ENCODE results near the gene PDE12. TPM values are rescaled to one million over a fixed set of nuclear protein-coding genes. Genes with fewer than 3 reads are reported as not detected.

PDE12 gene, protein sequence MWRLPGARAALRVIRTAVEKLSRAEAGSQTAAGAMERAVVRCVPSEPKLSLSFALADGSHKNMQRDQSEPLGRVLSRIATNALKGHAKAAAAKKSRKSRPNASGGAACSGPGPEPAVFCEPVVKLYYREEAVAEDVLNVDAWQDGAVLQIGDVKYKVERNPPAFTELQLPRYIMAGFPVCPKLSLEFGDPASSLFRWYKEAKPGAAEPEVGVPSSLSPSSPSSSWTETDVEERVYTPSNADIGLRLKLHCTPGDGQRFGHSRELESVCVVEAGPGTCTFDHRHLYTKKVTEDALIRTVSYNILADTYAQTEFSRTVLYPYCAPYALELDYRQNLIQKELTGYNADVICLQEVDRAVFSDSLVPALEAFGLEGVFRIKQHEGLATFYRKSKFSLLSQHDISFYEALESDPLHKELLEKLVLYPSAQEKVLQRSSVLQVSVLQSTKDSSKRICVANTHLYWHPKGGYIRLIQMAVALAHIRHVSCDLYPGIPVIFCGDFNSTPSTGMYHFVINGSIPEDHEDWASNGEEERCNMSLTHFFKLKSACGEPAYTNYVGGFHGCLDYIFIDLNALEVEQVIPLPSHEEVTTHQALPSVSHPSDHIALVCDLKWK
- 14.0 TPM in 2 replicates for total RNA-seq (2014; rRNA removed; shearing (Covaris generic))
- polyA plus RNA-seq (2014; cell fraction: nucleus; rRNA removed) = 5.7 and 9.4 TPM in 2 replicates

DNA sequence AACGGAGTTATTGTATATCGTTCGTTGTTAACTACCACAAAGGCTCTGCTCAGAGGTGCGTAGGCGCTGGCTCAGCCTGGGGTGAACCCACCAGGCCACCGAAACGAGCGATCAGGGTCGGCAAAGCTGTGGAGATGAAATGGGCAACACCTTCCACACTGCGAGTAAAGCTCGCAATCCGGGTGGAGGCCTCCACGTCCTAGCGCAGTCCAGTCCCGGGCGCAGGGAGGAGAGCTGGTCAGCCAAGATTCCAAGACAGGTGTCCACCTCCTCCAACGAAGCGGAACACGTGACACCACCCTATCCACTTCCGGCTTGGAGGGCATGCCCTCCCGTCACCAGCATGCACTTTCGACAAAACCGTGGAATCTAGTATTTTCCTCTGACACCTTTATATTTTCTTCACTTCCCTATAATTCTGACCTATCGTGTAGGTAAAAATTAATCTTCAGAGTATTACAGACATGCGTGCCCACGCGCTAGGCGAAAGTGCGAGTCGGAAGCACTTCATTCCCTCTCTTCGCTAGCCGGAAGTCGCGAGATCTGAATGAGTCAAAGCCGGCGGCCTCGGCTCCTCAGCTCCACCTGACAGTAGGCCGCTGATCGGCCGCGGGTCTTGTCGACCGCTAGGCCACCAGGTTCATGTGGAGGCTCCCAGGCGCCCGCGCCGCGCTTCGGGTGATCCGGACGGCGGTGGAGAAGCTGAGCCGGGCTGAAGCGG, at the start of gene PDE12:
PDE12 (plus strand) TSS at position 537 of the 721 bp plus-strand sequence; CDS start at position 643, 106 bp downstream.
- DNase-seq (ENCODE audit: extremely low read depth, low read depth) = peak; percentile 78

DNA sequence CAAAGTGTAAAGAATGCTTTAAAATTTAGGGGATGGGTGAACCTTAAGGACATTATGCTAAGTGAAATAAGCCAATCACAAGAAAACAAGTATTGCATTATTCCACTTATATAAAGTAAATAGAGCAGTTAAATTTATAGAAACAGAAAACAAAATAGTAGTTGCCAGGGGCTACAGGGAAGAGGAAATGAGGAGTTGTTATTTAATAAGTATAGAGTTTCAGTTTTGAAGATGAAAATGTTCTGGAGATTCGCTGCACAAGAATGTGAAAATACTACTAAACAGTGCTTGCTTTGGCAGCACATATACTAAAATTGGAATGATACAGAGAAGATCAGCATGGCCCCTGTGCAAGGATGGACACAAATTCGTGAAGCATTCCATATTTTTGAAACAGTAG, 43.9 kb upstream of the PDE12 start:
- no peak for DNase-seq (ENCODE audit: extremely low read depth, low read depth)

DNA sequence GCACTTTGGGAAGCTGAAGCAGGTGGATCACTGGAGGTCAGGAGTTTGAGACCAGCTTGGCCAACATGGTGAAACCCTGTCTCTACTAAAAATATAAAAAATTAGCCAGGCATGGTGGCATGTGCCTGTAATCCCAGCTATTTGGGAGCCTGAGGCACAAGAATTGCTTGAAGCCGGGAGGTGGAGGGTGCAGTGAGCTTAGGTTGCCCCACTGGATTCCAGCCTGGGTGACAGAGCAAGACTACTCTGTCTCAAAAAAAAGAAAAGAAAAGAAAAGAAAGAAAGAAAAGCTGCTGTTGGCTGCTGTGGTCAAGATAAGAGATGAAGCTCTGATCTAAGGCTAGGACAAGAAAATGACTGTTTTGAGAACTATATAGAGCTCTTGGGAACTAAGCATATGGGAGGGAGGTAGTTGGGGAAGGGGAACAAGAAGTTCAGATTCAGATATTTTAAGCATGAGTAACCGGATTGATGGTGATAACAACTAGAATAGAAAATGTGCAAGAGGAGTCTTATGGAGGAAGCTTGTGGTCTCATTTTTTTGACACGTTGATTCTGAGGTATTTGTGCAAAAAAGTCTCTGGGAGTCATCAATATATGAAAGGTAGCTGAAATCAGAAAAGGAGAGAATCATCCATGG, 37.7 kb upstream of the PDE12 start:
- no peak for DNase-seq (ENCODE audit: extremely low read depth, low read depth)

DNA sequence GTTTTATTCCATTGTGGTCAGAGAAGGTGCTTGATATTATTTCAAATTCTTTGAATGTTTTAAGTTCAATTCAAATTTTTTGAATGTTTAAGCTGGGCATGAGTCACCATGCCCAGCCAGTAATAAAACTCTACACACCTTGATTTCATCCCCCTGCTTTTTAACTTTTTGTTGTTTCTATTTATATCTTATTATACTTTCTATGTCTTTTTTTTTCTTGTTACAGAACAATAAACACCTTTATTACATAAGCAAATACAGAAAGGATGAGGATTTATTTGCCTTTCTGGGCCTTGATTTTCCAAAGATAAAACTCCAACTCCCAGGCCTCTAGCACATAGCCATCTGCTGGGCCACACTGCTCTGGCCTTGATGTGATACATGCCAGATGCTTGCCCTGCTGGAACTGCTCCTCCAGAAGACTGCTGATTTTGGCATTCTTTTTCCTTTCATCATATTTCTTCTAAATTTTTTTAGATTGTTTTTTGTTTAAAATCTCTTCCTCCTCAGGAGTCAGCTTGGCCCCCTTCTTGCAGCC, 25.9 kb upstream of the PDE12 start:
- no peak for DNase-seq (ENCODE audit: extremely low read depth, low read depth)

DNA sequence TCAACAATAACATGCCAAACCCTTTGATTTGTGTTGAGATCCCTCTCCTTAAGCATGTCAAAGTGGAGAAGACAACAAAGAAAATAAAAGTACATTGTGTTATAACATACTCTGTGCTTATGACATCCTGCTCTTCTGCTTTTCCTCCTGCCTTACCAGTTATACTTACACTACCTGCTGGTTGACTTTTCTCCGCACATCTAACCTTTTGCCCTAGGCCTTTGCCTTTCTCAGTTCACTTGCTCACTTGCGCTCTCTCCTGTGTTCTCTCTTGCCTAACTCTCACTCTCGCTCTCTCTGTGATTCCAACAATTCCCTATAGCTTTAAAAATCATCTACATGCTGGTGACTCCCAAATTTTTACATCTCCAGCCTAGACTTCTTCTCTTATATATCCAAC, 17.6 kb upstream of the PDE12 start:
- DNase-seq (ENCODE audit: extremely low read depth, low read depth) = no peak

DNA sequence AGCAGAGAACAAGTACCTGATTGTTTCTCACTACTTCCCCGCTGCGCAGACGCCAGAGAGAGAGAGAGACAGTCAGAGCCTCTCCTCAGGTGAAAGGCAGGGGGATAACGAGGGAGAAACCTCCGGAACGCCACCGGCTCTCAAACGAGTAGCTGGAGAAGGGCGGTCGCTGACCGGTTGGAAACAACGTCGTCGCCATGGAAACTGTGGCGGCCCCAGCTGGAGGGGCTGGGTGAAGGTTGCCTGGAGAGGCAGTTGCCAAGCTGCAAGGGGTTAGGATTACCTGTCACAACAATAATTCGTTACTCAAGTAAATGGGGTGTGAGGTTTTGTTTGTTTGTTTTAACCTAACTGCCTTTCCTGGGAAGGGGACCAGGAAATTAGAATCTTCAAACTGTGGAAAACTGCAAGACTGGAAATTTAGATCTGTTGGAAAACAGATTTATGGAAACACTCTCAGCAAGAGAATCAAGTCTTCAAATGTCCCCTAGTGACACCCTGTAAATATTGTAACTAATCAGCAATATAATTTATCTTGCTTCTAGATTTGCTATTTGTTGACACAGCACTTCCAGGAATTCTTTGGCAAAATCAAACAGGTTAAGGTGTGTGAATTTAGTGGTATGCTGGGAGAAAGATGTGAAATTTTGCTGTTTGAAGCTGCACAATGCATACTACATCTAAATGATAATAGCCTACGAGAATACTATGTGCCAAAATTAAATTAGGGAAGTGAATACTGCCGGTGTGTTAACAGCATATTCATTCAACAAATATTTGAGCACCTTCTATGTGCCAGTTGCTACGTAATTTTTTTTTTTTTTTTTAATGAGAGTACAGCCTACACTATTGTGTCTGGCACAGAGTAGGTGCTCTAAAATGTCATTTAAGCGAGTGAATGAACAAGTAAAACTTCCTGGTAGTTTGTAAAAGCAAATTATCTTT, 11.6 kb upstream of the PDE12 start, which contains the start of gene DNAH12:
DNAH12 (minus strand) TSS at position 164 of the 945 bp plus-strand sequence. CDS start 1,474 bp downstream, outside the sequence.
- no peak for DNase-seq (ENCODE audit: extremely low read depth, low read depth)

DNA sequence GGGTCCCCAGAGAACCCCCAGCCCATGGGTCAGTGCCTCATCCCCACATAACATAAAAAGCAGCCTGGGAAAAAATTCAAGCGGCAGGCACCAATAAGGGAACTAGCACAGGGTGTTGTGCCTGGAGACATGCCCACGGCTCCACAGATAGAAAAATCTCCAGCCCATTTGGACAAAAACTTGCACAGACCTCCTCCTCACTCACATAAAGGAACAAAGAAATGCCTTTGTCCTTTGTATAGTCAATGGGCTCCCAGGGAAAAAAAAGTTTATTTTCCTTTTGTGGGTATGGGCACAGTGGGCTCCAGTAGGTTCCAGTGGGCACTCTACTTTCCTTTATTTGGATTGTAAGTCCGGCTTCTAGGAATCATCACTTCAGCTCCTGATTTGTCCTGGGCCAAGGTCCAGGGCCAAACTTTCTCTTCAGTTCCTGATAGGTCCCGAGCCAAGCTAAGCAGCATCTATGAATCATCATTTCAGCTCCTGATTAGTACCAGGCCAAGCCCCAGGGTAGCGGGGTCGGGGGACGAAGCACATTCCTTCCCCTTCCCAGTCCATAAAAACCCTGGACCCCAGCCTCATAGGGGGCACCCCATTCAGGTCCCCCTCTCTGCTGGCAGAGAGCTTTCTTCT, 10.3 kb upstream of the PDE12 start:
- no peak for DNase-seq (ENCODE audit: extremely low read depth, low read depth)

DNA sequence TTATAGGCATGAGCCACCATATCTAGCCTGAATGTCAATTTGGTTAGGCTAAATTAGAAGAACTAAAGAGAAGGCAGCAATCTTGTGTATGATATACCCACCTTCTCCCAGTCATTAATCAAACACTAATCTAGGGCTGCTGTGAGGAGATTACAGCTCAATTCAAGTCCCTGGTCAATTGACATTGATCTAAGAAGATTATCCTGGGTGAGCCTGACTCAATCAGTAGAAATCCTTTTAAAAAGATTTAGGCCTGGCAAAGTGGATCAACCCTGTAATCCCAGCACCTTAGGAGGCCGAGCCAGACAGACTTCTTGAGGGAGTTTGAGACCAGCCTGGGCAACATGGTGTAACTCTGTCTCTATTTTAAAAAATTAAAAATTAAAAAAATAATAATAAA, 9.5 kb upstream of the PDE12 start:
- no peak for DNase-seq (ENCODE audit: extremely low read depth, low read depth)

DNA sequence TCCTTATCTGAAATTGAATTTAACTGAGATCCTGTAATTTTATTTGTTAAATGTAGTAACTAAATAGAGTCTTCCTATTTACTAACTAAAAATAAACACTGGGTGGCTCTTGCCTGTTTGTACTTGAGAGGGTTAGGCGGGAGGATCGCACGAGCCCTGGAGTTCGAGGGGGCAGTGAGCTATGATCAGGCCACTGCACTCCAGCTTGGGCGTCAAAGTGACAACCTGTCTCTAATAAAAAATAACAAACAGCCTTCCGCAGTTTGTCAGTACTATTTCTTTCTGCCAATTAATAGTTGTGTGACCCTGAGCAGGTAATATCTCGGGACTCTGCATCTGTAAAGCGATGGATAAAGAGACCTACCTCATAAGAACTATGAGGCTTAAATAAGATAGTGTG, 768 bp upstream of the PDE12 start:
- DNase-seq (ENCODE audit: extremely low read depth, low read depth) = no peak

DNA sequence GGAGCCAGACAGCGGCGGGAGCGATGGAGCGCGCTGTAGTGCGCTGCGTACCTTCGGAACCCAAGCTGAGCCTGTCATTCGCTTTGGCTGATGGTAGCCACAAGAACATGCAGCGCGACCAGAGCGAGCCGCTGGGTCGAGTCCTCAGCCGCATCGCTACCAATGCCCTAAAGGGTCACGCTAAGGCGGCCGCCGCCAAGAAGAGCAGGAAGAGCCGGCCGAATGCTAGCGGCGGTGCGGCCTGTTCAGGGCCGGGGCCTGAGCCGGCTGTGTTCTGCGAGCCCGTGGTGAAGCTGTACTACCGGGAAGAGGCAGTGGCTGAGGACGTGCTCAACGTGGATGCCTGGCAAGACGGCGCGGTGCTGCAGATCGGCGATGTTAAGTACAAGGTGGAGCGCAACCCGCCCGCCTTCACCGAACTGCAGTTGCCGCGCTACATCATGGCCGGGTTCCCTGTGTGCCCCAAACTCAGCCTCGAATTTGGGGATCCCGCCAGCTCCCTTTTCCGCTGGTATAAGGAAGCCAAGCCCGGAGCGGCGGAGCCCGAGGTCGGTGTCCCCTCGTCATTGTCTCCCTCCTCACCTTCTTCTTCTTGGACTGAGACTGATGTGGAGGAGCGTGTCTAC, 498 bp downstream of the PDE12 start:
- no peak for DNase-seq (ENCODE audit: extremely low read depth, low read depth)

DNA sequence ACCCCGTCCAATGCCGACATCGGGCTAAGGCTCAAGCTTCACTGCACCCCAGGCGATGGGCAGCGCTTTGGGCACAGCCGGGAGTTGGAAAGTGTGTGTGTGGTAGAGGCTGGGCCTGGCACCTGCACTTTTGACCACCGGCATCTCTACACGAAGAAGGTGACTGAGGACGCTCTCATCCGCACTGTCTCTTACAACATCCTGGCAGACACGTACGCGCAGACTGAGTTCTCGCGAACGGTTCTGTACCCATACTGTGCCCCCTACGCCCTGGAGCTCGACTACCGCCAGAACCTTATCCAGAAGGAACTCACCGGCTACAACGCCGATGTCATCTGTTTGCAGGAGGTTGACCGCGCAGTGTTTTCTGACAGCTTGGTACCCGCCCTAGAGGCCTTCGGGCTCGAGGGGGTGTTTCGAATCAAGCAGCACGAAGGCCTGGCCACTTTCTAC, 1.0 kb downstream of the PDE12 start:
- no peak for DNase-seq (ENCODE audit: extremely low read depth, low read depth)

DNA sequence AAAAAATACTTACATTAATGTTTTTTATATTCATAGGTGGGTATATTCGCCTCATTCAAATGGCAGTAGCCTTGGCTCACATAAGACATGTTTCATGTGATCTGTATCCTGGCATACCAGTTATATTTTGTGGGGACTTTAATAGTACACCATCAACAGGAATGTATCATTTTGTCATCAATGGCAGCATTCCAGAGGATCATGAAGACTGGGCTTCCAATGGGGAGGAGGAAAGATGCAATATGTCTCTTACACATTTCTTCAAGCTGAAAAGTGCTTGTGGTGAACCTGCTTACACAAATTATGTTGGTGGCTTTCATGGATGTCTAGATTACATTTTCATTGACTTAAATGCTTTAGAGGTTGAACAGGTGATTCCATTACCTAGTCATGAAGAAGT, 3.5 kb downstream of the PDE12 start:
- DNase-seq (ENCODE audit: extremely low read depth, low read depth) = no peak

DNA sequence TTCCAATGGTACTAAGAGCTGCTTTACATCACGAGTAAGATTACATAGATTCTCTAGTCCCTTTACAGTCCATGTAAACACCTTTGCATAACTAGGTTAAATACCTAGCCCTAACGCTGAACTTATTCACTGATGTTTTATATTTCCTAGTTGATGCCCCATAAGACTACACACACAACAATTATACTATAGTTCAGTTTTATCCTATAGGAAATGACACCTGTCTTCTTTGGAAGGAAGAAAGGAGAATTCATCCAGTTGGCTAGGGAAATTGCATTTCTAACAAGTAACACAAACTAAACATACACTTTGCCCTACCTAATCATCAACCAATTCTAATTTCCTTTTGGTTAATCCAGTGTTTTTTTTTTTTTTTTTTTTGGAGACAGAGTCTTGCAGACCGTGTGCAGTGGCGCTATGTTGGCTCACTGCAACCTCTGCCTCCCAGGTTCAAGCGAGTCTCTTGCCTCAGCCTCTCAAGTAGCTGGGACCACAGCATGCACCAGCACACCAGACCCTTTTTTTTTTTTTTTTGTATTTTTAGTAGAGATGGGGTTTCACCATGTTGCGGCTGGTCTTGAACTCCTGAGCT, 13.9 kb downstream of the PDE12 start:
- no peak for DNase-seq (ENCODE audit: extremely low read depth, low read depth)

DNA sequence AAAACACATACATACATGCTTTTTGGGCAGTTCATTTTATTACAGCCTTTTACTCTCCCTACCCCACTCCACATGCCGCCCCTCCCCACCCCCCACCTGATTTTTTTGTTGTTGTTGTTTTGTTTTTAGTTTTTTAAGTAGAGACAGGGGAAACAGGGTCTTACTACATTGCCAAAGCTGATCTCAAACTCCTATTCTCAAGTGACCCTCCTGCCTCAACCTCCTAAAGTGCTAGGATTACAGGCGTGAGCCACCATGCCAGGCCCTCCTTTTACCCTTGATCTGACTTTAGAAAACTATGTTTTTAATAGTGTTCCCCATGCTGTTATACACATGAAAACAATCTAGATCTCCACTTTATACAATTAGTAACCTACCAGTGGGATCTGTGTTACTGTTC, 14.8 kb downstream of the PDE12 start:
- DNase-seq (ENCODE audit: extremely low read depth, low read depth) = no peak

DNA sequence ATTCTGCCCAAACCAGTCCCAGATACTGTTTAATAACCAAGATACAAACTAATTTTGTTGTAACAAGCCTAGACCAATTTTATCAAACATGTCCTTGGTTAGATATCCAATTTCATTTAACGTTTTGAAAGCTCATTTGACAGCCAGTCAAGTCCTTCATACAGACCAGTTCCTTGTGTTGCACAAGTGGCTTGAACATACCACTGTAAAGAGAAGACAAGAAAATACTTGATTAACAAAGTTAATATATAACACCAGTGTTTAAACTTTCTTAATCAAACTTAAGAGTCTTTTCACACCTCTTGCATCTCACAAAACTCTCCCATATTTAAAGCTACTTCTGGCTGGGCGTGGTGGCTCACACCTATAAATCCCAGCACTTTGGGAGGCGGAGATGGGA, 16.0 kb downstream of the PDE12 start:
- no peak for DNase-seq (ENCODE audit: extremely low read depth, low read depth)

DNA sequence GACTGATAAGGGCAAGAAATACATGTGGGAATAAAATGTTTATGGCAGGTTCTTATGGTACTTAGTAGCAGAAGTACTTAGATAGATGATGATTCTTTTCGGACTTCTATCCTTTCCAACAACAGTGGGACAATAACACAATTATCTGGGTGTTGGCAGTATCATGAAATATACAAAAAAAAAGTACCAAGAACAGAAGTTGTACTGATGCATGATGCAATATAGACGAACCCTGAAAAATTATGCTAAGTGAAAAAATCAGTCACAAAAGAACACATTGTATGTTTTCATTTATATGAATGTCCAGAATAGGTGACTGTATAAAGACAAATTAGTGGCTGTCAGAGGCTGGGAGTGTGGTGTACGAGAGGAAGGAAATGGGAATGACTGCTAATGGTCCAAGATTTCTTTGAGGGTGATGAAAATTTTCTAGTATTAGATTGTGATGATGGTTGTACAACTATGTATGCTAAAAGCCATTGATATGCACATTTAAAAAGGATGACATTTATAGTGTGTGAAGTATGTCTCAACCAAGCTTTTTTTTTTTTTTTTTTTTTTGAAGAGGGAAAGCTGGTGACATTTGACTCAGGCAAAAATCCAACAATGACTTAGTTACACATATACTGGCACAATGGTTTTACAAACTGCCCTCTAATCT, 20.0 kb downstream of the PDE12 start:
- DNase-seq (ENCODE audit: extremely low read depth, low read depth) = no peak

DNA sequence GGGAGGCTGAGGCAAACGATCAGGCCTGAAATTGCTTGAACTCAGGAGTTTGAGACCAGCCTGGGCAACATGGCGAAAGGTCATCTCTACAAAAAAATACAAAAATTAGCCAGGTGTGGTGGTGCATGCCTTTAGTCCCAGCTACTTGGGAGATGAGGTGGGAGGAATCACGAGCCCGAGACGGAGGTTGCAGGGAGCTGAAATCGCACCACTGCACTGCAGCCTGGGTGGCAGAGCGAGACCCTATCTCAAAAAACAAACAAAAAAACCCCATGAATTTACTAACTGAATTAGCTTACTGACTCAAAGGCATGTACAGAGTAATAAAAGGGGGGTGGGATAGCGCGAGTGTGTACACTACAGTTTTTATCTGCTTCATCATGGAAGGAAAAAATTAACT, 21.7 kb downstream of the PDE12 start:
- DNase-seq (ENCODE audit: extremely low read depth, low read depth) = no peak

Measured in NCI-H460 (cell line).